K562 (cell line): ENCODE data around the gene PLXNA3. TPM values are rescaled to one million over a fixed set of nuclear protein-coding genes. Genes with fewer than 3 reads are reported as not detected.

ENCODE experiments used
- DACH1 ChIP-seq: fragments of 450-650 bp; IDR thresholded peaks from 2 replicates; pipeline ENCODE4 v1.6.1; 2018; ENCODE audit not compliant: partially characterized antibody
- DNMT1 ChIP-seq: fragments of 450-650 bp; IDR thresholded peaks from 2 replicates; pipeline ENCODE4 v1.6.1; 2016; ENCODE audit warnings: antibody characterized with exemption, mild to moderate bottlenecking
- DPF2 ChIP-seq: fragments of 450-650 bp; IDR thresholded peaks from 2 replicates; pipeline ENCODE4 v1.6.1; 2016
- FOXA1 ChIP-seq: fragments of 450-650 bp; IDR thresholded peaks from 2 replicates; pipeline ENCODE4 v1.6.1; 2016; ENCODE audit warnings: mild to moderate bottlenecking, borderline replicate concordance
- HDAC2 ChIP-seq: fragments of 450-650 bp; IDR thresholded peaks from 2 replicates; pipeline ENCODE4 v1.6.1; 2016; ENCODE audit warnings: mild to moderate bottlenecking
- KLF16 ChIP-seq: IDR thresholded peaks from 2 replicates; pipeline ENCODE4 v1.6.1; 2016; ENCODE audit warnings: antibody characterized with exemption
- MED1 ChIP-seq: sonication (generic); formaldehyde crosslinking; IDR thresholded peaks from 2 replicates; pipeline ENCODE4 v1.8.1; 2023; ENCODE audit warnings: missing genetic modification reagents, borderline replicate concordance
- NFRKB ChIP-seq: fragments of 450-650 bp; IDR thresholded peaks from 2 replicates; pipeline ENCODE4 v1.6.1; 2016; ENCODE audit warnings: low read depth
- NRF1 ChIP-seq, 2 experiments: fragments of 450-650 bp; IDR thresholded peaks in 1 of 2; conservative IDR thresholded peaks in 1 of 2; 2 replicates each; pipeline ENCODE4 v1.6.1; 2014; ENCODE audit warnings: mild to moderate bottlenecking in 2 of 2
- POLR2G ChIP-seq: fragments of 200-400 bp; formaldehyde crosslinking; IDR thresholded peaks from 2 replicates; pipeline ENCODE4 v1.6.1; 2017; ENCODE audit warnings: low read depth, mild to moderate bottlenecking, antibody characterized with exemption, low read length, moderate library complexity
- SMARCA4 ChIP-seq: fragments of 450-650 bp; IDR thresholded peaks from 2 replicates; pipeline ENCODE4 v1.6.1; 2016
- ZNF184 ChIP-seq: sonication (generic); formaldehyde crosslinking; IDR thresholded peaks from 2 replicates; pipeline ENCODE4 v1.5.0; 2020; ENCODE audit warnings: missing genetic modification reagents
- ZNF384 ChIP-seq: IDR thresholded peaks from 2 replicates; pipeline ENCODE4 v1.6.1; 2012; ENCODE audit warnings: low read depth, low read length, improper control_type of control experiment
- ZNF644 ChIP-seq: fragments of 200-800 bp; sonication (Bioruptor generic); IDR thresholded peaks from 2 replicates; pipeline ENCODE4 v1.6.1; 2016; ENCODE audit warnings: low read depth, missing genetic modification characterization, missing compliant biosample characterization
- polyA plus RNA-seq, 8 experiments: library from polyadenylated mRNA; depleted of rRNA in 4 of 8; stranded (reverse) in 5 of 8; unstranded in 3 of 8; fragments of >200 nt; fragmentation: Nextera tagmentation in 2 of 8; fragmentation: Illumina TruSeq in 1 of 8; extraction: Ambion mirVana in 2 of 8; extraction: Trizol in 1 of 8; gene quantifications; 2 replicates each; pipeline versions ENCODE4 v1.2.1 to v1.2.3, GENCODE V29; 2011 to 2014; ENCODE audit warnings: inconsistent platforms in 1 of 8, missing spikeins in 1 of 8
- total RNA-seq, 7 experiments: library from RNA; depleted of rRNA in 6 of 7; stranded (reverse); fragments of >200 nt in 6 of 7; fragmentation: Illumina TruSeq in 2 of 7; extraction: Trizol in 2 of 7; gene quantifications; 2 replicates each; pipeline versions ENCODE4 v1.2.1 to v1.2.3, GENCODE V29; 2011 to 2021; ENCODE audit warnings: low replicate concordance in 1 of 7
- TF ChIP-seq, protein P1 (sequence below), 2 experiments: fragments of 150-350 bp in 1 of 2; IDR thresholded peaks; 2 replicates each; pipeline ENCODE4 v1.6.1; 2012 to 2016; ENCODE audit warnings: low read depth in 2 of 2, low read length in 2 of 2, mild to moderate bottlenecking in 1 of 2, moderate library complexity in 1 of 2
- TF ChIP-seq, protein P2 (sequence below): sonication (generic); formaldehyde crosslinking; IDR thresholded peaks from 2 replicates; pipeline ENCODE4 v1.8.0; 2022; ENCODE audit warnings: missing genetic modification reagents, mild to moderate bottlenecking, borderline replicate concordance
- TF ChIP-seq, protein P3 (sequence below): fragments of 450-650 bp; formaldehyde crosslinking; IDR thresholded peaks from 2 replicates; pipeline ENCODE4 v1.4.0; 2022; ENCODE audit warnings: missing genetic modification characterization
- TF ChIP-seq, protein P4 (sequence below): IDR thresholded peaks from 2 replicates; pipeline ENCODE4 v1.6.1; 2016; ENCODE audit warnings: missing genetic modification characterization, missing compliant biosample characterization
- TF ChIP-seq, protein P5 (sequence below): fragments of 450-650 bp; IDR thresholded peaks from 2 replicates; pipeline ENCODE4 v1.6.1; 2016; ENCODE audit warnings: antibody characterized with exemption

PLXNA3 gene
- total and polyA plus RNA-seq, 9 of the 15 experiments (the other 6 are each of a cell fraction or from before 2014, with no cell fraction given): 0.32 to 47.8 (median 7.5) TPM

DNA sequence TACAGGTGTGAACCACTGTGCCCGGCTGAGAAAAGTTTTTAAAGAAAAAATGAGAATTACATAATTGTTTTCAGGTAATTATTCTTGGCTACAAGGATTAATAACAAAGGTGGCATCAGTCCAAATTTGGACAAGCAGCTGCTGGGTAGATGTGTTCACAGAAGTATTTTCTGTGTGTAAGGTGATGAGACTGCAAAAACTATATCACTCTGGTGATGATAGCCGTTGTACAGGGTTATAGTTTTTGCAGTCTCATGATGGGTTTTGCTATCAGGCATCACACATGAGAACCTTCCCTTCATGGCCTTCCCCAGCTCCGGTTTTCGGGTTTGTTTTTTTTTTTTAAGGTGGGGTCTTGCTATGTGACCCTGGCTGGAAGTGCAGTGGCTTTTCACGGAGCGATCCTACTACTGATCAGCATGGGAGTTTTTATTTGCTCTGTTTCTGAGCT is 37.4 kb downstream of the PLXNA3 start (continued):
- TF ChIP-seq, protein P1, sequence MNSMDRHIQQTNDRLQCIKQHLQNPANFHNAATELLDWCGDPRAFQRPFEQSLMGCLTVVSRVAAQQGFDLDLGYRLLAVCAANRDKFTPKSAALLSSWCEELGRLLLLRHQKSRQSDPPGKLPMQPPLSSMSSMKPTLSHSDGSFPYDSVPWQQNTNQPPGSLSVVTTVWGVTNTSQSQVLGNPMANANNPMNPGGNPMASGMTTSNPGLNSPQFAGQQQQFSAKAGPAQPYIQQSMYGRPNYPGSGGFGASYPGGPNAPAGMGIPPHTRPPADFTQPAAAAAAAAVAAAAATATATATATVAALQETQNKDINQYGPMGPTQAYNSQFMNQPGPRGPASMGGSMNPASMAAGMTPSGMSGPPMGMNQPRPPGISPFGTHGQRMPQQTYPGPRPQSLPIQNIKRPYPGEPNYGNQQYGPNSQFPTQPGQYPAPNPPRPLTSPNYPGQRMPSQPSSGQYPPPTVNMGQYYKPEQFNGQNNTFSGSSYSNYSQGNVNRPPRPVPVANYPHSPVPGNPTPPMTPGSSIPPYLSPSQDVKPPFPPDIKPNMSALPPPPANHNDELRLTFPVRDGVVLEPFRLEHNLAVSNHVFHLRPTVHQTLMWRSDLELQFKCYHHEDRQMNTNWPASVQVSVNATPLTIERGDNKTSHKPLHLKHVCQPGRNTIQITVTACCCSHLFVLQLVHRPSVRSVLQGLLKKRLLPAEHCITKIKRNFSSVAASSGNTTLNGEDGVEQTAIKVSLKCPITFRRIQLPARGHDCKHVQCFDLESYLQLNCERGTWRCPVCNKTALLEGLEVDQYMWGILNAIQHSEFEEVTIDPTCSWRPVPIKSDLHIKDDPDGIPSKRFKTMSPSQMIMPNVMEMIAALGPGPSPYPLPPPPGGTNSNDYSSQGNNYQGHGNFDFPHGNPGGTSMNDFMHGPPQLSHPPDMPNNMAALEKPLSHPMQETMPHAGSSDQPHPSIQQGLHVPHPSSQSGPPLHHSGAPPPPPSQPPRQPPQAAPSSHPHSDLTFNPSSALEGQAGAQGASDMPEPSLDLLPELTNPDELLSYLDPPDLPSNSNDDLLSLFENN (IDR thresholded peaks at IDR 0.05; ENCODE audit: low read depth in 2 of 2, low read length in 2 of 2): no peak
- TF ChIP-seq DPF2: peak; percentile 91
- peak; percentile 66 for TF ChIP-seq DACH1
- peak; percentile 86 for TF ChIP-seq HDAC2
- TF ChIP-seq POLR2G: no peak
- peak; percentile 97 for TF ChIP-seq ZNF384
- no peak for TF ChIP-seq ZNF184 (CRISPR knock-in tag)
- TF ChIP-seq FOXA1: no peak
- TF ChIP-seq SMARCA4: peak; percentile 90
- no peak for TF ChIP-seq DNMT1
- TF ChIP-seq ZNF644: peak; percentile 47; the same call in 1 of the 2 replicates
- no peak for TF ChIP-seq MED1 (CRISPR knock-in tag)
- TF ChIP-seq, protein P2, sequence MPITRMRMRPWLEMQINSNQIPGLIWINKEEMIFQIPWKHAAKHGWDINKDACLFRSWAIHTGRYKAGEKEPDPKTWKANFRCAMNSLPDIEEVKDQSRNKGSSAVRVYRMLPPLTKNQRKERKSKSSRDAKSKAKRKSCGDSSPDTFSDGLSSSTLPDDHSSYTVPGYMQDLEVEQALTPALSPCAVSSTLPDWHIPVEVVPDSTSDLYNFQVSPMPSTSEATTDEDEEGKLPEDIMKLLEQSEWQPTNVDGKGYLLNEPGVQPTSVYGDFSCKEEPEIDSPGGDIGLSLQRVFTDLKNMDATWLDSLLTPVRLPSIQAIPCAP: no peak
- TF ChIP-seq, protein P3, sequence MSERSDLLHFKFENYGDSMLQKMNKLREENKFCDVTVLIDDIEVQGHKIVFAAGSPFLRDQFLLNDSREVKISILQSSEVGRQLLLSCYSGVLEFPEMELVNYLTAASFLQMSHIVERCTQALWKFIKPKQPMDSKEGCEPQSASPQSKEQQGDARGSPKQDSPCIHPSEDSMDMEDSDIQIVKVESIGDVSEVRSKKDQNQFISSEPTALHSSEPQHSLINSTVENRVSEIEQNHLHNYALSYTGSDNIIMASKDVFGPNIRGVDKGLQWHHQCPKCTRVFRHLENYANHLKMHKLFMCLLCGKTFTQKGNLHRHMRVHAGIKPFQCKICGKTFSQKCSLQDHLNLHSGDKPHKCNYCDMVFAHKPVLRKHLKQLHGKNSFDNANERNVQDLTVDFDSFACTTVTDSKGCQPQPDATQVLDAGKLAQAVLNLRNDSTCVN (CRISPR knock-in tag): no peak
- no peak for TF ChIP-seq NRF1 (conservative IDR thresholded peaks at IDR 0.05 in 1 of 2, IDR thresholded peaks at IDR 0.05 in 1 of 2)
- TF ChIP-seq, protein P4, sequence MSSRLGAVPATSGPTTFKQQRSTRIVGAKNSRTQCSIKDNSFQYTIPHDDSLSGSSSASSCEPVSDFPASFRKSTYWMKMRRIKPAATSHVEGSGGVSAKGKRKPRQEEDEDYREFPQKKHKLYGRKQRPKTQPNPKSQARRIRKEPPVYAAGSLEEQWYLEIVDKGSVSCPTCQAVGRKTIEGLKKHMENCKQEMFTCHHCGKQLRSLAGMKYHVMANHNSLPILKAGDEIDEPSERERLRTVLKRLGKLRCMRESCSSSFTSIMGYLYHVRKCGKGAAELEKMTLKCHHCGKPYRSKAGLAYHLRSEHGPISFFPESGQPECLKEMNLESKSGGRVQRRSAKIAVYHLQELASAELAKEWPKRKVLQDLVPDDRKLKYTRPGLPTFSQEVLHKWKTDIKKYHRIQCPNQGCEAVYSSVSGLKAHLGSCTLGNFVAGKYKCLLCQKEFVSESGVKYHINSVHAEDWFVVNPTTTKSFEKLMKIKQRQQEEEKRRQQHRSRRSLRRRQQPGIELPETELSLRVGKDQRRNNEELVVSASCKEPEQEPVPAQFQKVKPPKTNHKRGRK: no peak
- peak; percentile 62; the same call in 1 of the 2 replicates for TF ChIP-seq KLF16
- no peak for TF ChIP-seq NFRKB
- TF ChIP-seq, protein P5, sequence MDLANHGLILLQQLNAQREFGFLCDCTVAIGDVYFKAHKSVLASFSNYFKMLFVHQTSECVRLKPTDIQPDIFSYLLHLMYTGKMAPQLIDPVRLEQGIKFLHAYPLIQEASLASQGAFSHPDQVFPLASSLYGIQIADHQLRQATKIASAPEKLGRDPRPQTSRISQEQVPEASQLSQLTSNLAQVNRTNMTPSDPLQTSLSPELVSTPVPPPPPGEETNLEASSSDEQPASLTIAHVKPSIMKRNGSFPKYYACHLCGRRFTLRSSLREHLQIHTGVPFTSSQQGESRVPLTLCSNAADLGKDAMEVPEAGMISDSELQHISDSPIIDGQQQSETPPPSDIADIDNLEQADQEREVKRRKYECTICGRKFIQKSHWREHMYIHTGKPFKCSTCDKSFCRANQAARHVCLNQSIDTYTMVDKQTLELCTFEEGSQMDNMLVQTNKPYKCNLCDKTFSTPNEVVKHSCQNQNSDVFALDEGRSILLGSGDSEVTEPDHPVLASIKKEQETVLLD: 0 out of 2 replicates have a peak, but pooled peaks have one; percentile 12
